Fibroblast of the aortic adventitia (primary cell): ENCODE measurements around the gene NANS. TPM values are rescaled to one million over a fixed set of nuclear protein-coding genes. Genes with fewer than 3 reads are reported as not detected.
"Not testable (repeated sequence)": the region's sequence is repeated elsewhere in the genome, so short reads cannot be mapped to it uniquely, and the experiment has no call there.

ENCODE experiments used
- DNase-seq: peaks from one replicate; pipeline ENCODE4 v3.0.0-alpha.2; 2010; ENCODE audit warnings: low read depth
- H3K4me3 ChIP-seq: 2 replicates; pipeline ENCODE4 v1.5.1; 2011; ENCODE audit warnings: low read depth, mild to moderate bottlenecking, control low read depth, low read length, moderate library complexity
- total RNA-seq: library from RNA; depleted of rRNA; stranded (reverse); fragments of >200 nt; gene quantifications from 2 replicates; pipeline ENCODE4 v1.2.3, GENCODE V29; 2012; ENCODE audit warnings: low replicate concordance
- TF ChIP-seq, protein P1 (sequence below): IDR thresholded peaks from 2 replicates; pipeline ENCODE4 v1.5.1; 2011; ENCODE audit warnings: mild to moderate bottlenecking, low read length, control low read depth, inconsistent platforms; ENCODE audit not compliant: insufficient read depth

NANS gene
- total RNA-seq, 1 donor = 62.5 TPM

DNA sequence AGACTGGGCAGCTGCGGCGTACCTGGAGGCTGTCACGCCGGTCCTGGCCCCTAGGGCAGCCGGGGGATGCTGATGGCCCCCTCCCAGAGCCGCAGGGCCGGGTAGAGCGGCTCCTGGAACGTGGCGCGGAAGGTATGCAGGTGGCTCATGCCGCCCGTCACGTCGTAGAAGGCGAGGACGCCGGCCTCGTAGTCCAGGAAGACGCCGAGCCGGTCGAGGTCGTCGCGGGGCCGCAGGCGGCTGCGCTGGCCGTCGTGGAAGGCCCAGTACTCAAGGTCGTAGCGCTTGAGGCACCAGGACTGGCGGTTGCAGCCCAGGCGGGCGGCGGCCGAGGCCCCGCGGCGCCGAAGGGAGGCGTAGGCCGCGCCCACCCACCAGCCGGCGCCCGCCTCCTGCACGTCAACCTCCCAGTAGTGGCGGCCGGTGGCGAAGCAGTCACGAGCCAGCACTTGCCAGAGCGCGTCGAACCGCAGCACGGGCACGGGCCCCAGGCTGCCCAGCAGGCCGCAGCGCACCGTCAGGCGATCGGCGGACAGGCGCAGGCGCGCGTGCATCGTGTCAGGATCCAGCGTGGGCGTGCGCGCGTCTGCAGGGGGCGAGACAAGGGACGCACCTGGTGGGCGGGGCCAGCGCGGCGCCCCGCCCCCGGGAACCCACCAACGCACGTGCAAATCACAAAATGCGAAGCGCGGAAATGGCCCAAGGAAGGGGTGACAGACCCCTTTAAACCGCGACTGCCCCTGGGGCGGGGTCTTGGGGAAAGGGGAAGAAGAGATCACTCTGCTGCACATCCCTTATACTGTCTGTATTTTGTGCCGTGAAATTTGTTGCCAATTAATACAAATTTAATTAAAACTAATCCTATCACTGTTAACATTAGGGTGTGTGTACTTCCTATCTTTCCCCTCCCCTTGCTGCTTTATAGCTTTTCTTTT lies 31.2 kb downstream of the NANS start:
- TF ChIP-seq, protein P1, sequence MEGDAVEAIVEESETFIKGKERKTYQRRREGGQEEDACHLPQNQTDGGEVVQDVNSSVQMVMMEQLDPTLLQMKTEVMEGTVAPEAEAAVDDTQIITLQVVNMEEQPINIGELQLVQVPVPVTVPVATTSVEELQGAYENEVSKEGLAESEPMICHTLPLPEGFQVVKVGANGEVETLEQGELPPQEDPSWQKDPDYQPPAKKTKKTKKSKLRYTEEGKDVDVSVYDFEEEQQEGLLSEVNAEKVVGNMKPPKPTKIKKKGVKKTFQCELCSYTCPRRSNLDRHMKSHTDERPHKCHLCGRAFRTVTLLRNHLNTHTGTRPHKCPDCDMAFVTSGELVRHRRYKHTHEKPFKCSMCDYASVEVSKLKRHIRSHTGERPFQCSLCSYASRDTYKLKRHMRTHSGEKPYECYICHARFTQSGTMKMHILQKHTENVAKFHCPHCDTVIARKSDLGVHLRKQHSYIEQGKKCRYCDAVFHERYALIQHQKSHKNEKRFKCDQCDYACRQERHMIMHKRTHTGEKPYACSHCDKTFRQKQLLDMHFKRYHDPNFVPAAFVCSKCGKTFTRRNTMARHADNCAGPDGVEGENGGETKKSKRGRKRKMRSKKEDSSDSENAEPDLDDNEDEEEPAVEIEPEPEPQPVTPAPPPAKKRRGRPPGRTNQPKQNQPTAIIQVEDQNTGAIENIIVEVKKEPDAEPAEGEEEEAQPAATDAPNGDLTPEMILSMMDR = no peak
- DNase-seq = peak; percentile 31
- peak overlapping the region; percentile 55 for H3K4me3 ChIP-seq

DNA sequence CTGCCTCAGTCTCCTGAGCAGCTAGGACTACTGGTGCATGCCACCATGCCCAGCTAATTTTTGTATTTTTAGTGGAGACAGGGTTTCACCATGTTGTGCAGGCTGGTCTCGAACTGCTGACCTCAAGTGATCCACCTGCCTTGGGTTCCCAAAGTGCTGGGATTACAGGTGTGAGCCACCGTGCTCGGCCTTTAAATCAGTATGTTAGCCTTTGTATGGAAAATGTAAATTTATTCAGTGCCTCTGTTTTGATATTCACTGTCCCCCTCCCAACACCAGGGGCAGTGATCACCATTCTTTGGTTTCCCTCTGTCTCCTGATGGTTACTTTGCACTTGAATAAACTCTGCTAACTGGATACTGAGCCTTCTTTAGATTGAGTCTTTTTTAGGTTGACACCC lies 34.1 kb downstream of the NANS start:
- not testable (repeated sequence) for DNase-seq, H3K4me3 ChIP-seq

DNA sequence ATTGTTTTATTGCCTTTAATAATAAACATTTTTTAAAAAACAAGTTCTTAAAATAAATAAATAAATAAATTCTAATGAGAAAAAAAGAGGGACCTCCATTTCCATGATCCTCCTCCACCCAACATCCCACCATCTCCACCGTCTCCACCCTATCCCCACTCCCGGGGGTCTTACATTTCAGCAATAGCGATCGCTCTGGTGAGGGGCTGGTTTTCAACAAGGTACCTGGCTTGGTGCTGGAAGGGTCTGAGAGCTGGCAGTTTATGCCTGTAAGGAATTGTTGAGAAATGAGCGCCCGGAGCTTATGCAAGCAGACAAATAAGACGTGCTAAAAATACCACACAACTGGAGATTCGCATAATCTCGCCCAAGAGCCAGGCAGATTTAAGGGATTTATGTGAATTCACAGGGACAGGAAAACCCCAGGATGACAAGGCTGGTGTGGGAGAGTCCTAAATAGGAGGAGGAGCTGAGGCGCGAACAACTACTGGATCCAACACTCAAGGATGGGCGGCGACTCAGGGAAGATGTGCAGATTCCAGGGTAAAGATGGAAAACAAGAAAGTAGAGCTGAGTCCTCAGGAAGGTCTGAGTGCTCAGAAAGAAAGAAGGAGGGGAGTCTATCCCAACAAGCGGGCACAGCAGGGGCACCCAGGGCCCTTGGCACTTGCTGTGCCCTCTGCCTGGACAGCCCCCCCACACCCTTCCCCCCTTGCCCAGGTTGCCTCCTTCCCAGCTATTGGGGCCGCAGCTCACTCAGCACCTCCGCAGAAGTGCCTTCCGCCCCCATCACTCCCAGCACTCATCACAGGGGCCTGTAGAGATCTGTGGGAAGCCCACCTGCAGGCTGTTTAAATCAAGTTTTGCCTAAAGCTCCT lies 35.4 kb downstream of the NANS start:
- TF ChIP-seq, protein P1 = no peak
- DNase-seq = peak; percentile 65
- no peak overlapping the region for H3K4me3 ChIP-seq

DNA sequence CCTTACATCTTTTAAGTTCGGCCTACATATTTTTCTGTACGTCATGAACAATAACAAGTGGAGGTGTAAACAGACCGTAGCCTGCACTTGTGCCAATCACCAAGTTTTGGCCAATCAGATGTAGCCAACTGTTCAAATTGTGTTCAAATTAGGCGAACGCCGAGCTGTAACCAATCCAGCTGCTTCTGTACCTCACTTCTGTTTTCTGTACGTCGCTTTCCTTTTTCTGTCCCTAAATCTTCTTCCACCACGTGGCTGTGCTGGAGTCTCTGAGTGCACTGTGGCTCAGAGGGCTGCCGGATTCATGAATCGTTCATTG lies 36.0 kb downstream of the NANS start:
- no peak overlapping the region for H3K4me3 ChIP-seq
- TF ChIP-seq, protein P1 = no peak
- DNase-seq = no peak

DNA sequence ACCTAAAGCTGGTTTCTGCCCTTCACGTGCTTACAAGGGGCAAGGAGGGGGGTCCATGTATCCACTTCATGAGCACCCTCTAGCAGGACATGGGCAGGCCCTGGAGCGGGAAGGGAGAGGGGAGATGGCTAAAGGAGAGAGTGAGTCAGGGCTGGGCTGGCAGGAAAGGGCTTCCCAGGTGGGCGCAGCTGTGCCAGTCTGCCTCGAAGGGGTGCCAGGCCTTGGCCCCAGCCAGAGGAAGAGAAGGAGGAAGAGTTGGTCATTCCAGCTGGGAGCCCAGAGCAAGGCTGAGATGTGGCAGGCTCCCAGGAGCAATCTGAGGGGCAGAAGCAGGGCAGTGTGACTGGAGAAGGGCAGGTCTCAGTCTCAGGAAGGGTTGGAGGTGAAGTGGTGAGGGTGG lies 37.8 kb downstream of the NANS start:
- TF ChIP-seq, protein P1 = no peak
- no peak for DNase-seq
- no peak overlapping the region for H3K4me3 ChIP-seq

DNA sequence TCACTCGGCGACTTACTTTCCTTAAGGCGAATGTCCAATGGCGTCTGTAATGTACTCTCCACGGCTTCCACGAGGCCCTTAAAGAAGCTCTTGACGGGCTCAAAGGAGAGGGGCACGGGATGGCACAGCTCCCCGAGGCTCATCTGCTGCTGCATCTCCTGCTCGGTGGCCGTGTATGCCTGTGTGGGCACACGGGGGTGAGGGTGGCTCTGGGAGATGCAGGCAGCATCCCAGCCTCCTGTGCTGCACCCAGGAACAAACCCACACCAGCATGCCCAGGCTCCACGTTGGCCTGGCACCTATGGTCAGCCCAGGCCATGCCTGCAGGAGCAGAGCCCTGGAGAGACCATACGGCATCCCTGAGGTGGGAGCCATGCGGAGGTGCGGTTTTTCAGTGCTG lies 38.3 kb downstream of the NANS start:
- DNase-seq = no peak
- H3K4me3 ChIP-seq = no peak overlapping the region
- TF ChIP-seq, protein P1 = no peak

DNA sequence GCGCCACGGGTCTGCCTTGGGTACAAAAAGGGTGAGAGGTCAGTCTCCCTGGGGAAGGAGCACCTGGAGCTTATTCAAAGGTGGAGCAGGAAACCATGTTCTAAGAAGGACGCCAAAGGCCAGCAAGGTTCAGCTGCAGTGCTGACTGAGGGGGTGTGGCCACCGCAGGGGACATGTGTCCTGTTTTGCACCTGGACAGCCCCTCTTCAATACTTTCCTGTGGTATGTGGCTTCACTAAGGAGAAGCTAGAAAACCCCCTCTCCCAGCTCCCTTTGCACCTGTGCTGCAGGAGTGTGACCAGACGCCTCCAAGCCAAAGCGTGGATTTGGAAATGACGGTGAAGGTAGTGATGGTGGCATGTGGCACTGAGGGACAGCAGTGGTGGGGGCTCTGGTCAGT lies 38.9 kb downstream of the NANS start:
- no peak overlapping the region for H3K4me3 ChIP-seq
- no peak for DNase-seq
- TF ChIP-seq, protein P1 = no peak
